CD14-positive monocyte (primary cell): ENCODE measurements around the gene ADK. TPM values are rescaled to one million over a fixed set of nuclear protein-coding genes. Genes with fewer than 3 reads are reported as not detected.

Experiments
- DNase-seq, 3 donors: peaks; one replicate each; pipeline ENCODE4 v3.0.0-alpha.2; 2011 to 2022
- H2AFZ ChIP-seq: 2 replicates; pipeline ENCODE4 v1.6.0; 2012; ENCODE audit warnings: mild to moderate bottlenecking, low read depth, low read length, inconsistent platforms; ENCODE audit not compliant: insufficient read depth, poor library complexity, severe bottlenecking
- H3K27ac ChIP-seq, 2 donors: 1 replicate in 1 of 2; 2 replicates in 1 of 2; pipeline ENCODE4 v1.5.1; 2012 to 2013; ENCODE audit warnings: low read length in 2 of 2, control low read depth in 1 of 2, inconsistent platforms in 1 of 2, low read depth in 1 of 2, mild to moderate bottlenecking in 1 of 2
- H3K27me3 ChIP-seq, 2 donors: one replicate each; pipeline versions ENCODE4 v1.6.0 to v1.6.1; 2011 to 2013; ENCODE audit warnings: low read length in 2 of 2; ENCODE audit not compliant: control insufficient read depth in 2 of 2, insufficient read depth in 2 of 2
- H3K36me3 ChIP-seq, 2 donors: replicated peaks in 1 of 2; 1 replicate in 1 of 2; 2 replicates in 1 of 2; pipeline versions ENCODE4 v1.5.1 to v1.6.1; 2012 to 2013; ENCODE audit warnings: low read length in 2 of 2, control low read depth in 1 of 2, inconsistent platforms in 1 of 2, mild to moderate bottlenecking in 1 of 2; ENCODE audit not compliant: insufficient read depth in 2 of 2, control insufficient read depth in 1 of 2
- H3K4me1 ChIP-seq, 2 donors: 1 replicate in 1 of 2; 2 replicates in 1 of 2; pipeline versions ENCODE4 v1.5.1 to v1.6.1; 2012 to 2013; ENCODE audit warnings: low read length in 2 of 2, control low read depth in 1 of 2, inconsistent platforms in 1 of 2, mild to moderate bottlenecking in 1 of 2, moderate library complexity in 1 of 2; ENCODE audit not compliant: insufficient read depth in 2 of 2, control insufficient read depth in 1 of 2
- H3K4me2 ChIP-seq: replicated peaks from 2 replicates; pipeline ENCODE3; 2012; ENCODE audit warnings: low read length, moderate library complexity, mild to moderate bottlenecking; ENCODE audit not compliant: poor library complexity, severe bottlenecking; ENCODE audit errors: extremely low read depth
- H3K4me3 ChIP-seq, 3 experiments: fragments of 200-600 bp in 1 of 3; sonication (generic) in 1 of 3; replicated peaks in 1 of 3; 1 replicate in 2 of 3; 2 replicates in 1 of 3; pipeline ENCODE4 v1.5.1; 2011 to 2013; ENCODE audit warnings: low read length in 3 of 3, mild to moderate bottlenecking in 3 of 3, control low read depth in 2 of 3, low read depth in 2 of 3, inconsistent platforms in 1 of 3, moderate library complexity in 1 of 3
- H3K79me2 ChIP-seq: 2 replicates; pipeline ENCODE4 v1.6.0; 2012; ENCODE audit warnings: mild to moderate bottlenecking, control low read depth, inconsistent platforms, low read length, moderate library complexity; ENCODE audit not compliant: insufficient read depth
- H3K9ac ChIP-seq: 2 replicates; pipeline ENCODE4 v1.6.0; 2017; ENCODE audit warnings: low read length, mild to moderate bottlenecking; ENCODE audit not compliant: insufficient read depth, poor library complexity, severe bottlenecking
- H3K9me3 ChIP-seq, 2 donors: replicated peaks in 1 of 2; 1 replicate in 1 of 2; 2 replicates in 1 of 2; pipeline versions ENCODE4 v1.5.1 to v1.6.1; 2012 to 2013; ENCODE audit warnings: low read length in 2 of 2, control low read depth in 1 of 2; ENCODE audit not compliant: control insufficient read depth in 1 of 2, insufficient read depth in 1 of 2
- H4K20me1 ChIP-seq: 2 replicates; pipeline ENCODE4 v1.6.0; 2012; ENCODE audit warnings: mild to moderate bottlenecking, low read length, control low read depth, moderate library complexity; ENCODE audit not compliant: insufficient read depth
- H3K27ac Mint-ChIP-seq, 7 donors: one replicate each; pipeline ENCODE4 v1.8.0; 2020; ENCODE audit warnings: mild to moderate bottlenecking in 7 of 7, mixed read lengths in 7 of 7, moderate library complexity in 6 of 7, inconsistent platforms in 2 of 7
- H3K27me3 Mint-ChIP-seq, 3 donors: one replicate each; pipeline ENCODE4 v1.8.0; 2021 to 2022; ENCODE audit warnings: low read depth in 3 of 3, mild to moderate bottlenecking in 3 of 3, mixed read lengths in 3 of 3, moderate library complexity in 3 of 3, inconsistent platforms in 1 of 3
- H3K36me3 Mint-ChIP-seq, 2 donors: one replicate each; pipeline ENCODE4 v1.8.0; 2020; ENCODE audit warnings: mixed read lengths in 2 of 2, inconsistent platforms in 1 of 2, mild to moderate bottlenecking in 1 of 2
- H3K4me1 Mint-ChIP-seq: one replicate; pipeline ENCODE4 v1.8.0; 2020; ENCODE audit warnings: mild to moderate bottlenecking, mixed read lengths
- H3K4me3 Mint-ChIP-seq, 2 donors: one replicate each; pipeline ENCODE4 v1.8.0; 2020; ENCODE audit warnings: mild to moderate bottlenecking in 2 of 2, mixed read lengths in 2 of 2, moderate library complexity in 1 of 2
- H3K9me3 Mint-ChIP-seq, 7 donors: one replicate each; pipeline ENCODE4 v1.8.0; 2020 to 2022; ENCODE audit warnings: mixed read lengths in 7 of 7, mild to moderate bottlenecking in 6 of 7, moderate library complexity in 6 of 7, inconsistent platforms in 2 of 7
- CTCF ChIP-seq: fragments of 200-600 bp; IDR thresholded peaks from one replicate; pipeline ENCODE4 v1.8.0; 2022; ENCODE audit warnings: antibody characterized with exemption, mild to moderate bottlenecking
- WGBS: methylation state at CpG from one replicate; pipeline ENCODE4 v1.1.5; 2013; ENCODE audit warnings: missing lambda C conversion rate; ENCODE audit not compliant: insufficient coverage; 5-methylcytosine and 5-hydroxymethylcytosine counted together
- intact Hi-C, 2 donors: fragments of 100-400 bp; cut with micrococcal nuclease; formaldehyde crosslinking; loops; one replicate each; pipeline versions ENCODE4 v1.15.0 to v1.15.1; 2023
- polyA plus RNA-seq, 3 donors: library from polyadenylated mRNA; depleted of rRNA in 1 of 3; unstranded in 2 of 3; stranded (reverse) in 1 of 3; fragments of 300-500 nt in 2 of 3; fragments of >200 nt in 1 of 3; fragmentation: Illumina TruSeq in 2 of 3; gene quantifications; 1 replicate in 2 of 3; 2 replicates in 1 of 3; pipeline ENCODE4 v1.2.3, GENCODE V29; 2012 to 2021

Gene ADK
- polyA plus RNA-seq, 3 donors = 6.4 to 38.2 (median 35.7) TPM

- TF ChIP-seq CTCF = no peak
- no peaks in the 10 kb centered on the region for H4K20me1 ChIP-seq
- intact Hi-C loops = no loop called here
- no peak overlapping the region for H3K4me3 ChIP-seq
- H3K27ac ChIP-seq = no peak overlapping the region
- WGBS = no CpG with 5 or more reads among the region's 1 CpG
- peaks cover 5 to 16% of the 10 kb centered on the region in 2 donors for H3K9me3 ChIP-seq
- no peaks in the 10 kb centered on the region for H3K79me2 ChIP-seq
- H3K4me3 Mint-ChIP-seq = no peak overlapping the region
- H3K27me3 ChIP-seq = no peaks in the 10 kb centered on the region
- H3K36me3 Mint-ChIP-seq = peaks cover 29 to 37% of the 10 kb centered on the region in 2 donors
- H3K36me3 ChIP-seq = peaks cover 0 to 9% of the 10 kb centered on the region in 2 donors
- H3K9me3 Mint-ChIP-seq = peaks cover 5 to 26% (median 12%) of the 10 kb centered on the region in 7 donors
- no peak for DNase-seq
- H3K27me3 Mint-ChIP-seq = no peaks in the 10 kb centered on the region
- H3K27ac Mint-ChIP-seq = no peak overlapping the region
- no peak overlapping the region for H2AFZ ChIP-seq
- H3K4me1 ChIP-seq = no peaks in the 10 kb centered on the region
- H3K4me1 Mint-ChIP-seq = no peaks in the 10 kb centered on the region
- H3K4me2 ChIP-seq = no peak overlapping the region
- H3K9ac ChIP-seq = no peak overlapping the region
These were observed 169.0 kb downstream of the ADK start for GRCh38 chr10:74320026-74320425.

- Mint-ChIP-seq H3K4me3 (no peak overlapping the region), H3K27me3 (no peaks in the 10 kb centered on the region), H3K9me3 (peaks cover 5 to 26% (median 12%) of the 10 kb centered on the region in 7 donors), H3K4me1 (no peaks in the 10 kb centered on the region), H3K27ac (no peak overlapping the region), H3K36me3 (peaks cover 29 to 33% of the 10 kb centered on the region in 2 donors)
- Histone ChIP-seq H4K20me1 (no peaks in the 10 kb centered on the region), H3K4me2 (no peak overlapping the region), H3K79me2 (no peaks in the 10 kb centered on the region), H3K4me3 (no peak overlapping the region), H3K9me3 (peaks cover 5 to 16% of the 10 kb centered on the region in 2 donors), H3K4me1 (no peaks in the 10 kb centered on the region), H3K36me3 (peaks cover 0 to 9% of the 10 kb centered on the region in 2 donors), H3K9ac (no peak overlapping the region), H3K27ac (no peak overlapping the region), H2AFZ (no peak overlapping the region), H3K27me3 (no peaks in the 10 kb centered on the region)
- no peak for TF ChIP-seq CTCF
- intact Hi-C loops = no loop called here
- no CpG with 5 or more reads among the region's 4 CpGs for WGBS
- DNase-seq = no peak
These were observed 169.7 kb downstream of the ADK start for GRCh38 chr10:74320717-74321116.
